K562 (cell line): Measurements from ENCODE around the gene C1orf174. TPM values are rescaled to one million over a fixed set of nuclear protein-coding genes. Genes with fewer than 3 reads are reported as not detected.

Experiments used
- ATAC-seq: fragments of 200-7000 bp; cut with Tn5 transposase; 3 replicates; pipeline ENCODE4 v1.9.1; 2020; ENCODE audit warnings: moderate library complexity
- BruUV-seq: library from RNA; stranded (reverse); fragments of 400-500 nt; replicated peaks from 2 replicates; lab custom pipeline; 2021; lab: Mats Ljungman, UMichigan
- CTCF ChIA-PET: fragments of 300-600 bp; formaldehyde crosslinking; extraction: SDS; loops from one replicate; lab custom pipeline; 2021; ENCODE audit warnings: low intra/inter-chr PET ratio; lab: Yijun Ruan, JAX
- POLR2A ChIA-PET: fragments of 300-600, 350-650 bp; sonication (Branson Sonifier 250); formaldehyde crosslinking; extraction: SDS; loops from one replicate; lab custom pipeline; 2021; ENCODE audit warnings: antibody characterized with exemption, inconsistent platforms; lab: Yijun Ruan, JAX
- DNase-seq, 4 experiments: peaks; one replicate each; pipeline versions ENCODE4 v3.0.0 to v3.0.0-alpha.2; 2011 to 2018; ENCODE audit warnings: low spot score in 3 of 4, mixed read lengths in 3 of 4; ENCODE audit errors: extremely low read depth in 1 of 4
- FAIRE-seq: peaks from 2 replicates; lab custom pipeline; 2011; peaks lifted over from hg19 to GRCh38; lab: Jason Lieb, UNC
- H2AFZ ChIP-seq: 2 replicates; pipeline ENCODE4 v1.6.0; 2011; ENCODE audit warnings: low read depth, low read length, control low read depth, inconsistent platforms
- H3K27ac ChIP-seq: fragments of 200-600 bp; 3 replicates; pipeline ENCODE4 v1.8.0; 2011; ENCODE audit warnings: low read depth, mild to moderate bottlenecking, control low read depth, inconsistent platforms, low read length, moderate library complexity, mixed read lengths; ENCODE audit errors: extremely low read depth
- H3K27me3 ChIP-seq, 2 experiments: fragments of 300-600 bp in 1 of 2; 2 replicates in 1 of 2; 3 replicates in 1 of 2; pipeline versions ENCODE4 v1.6.0 to v1.8.0; 2011; ENCODE audit warnings: inconsistent platforms in 2 of 2, low read length in 2 of 2, mild to moderate bottlenecking in 1 of 2, mixed read lengths in 1 of 2, moderate library complexity in 1 of 2; ENCODE audit not compliant: control insufficient read depth in 2 of 2, insufficient read depth in 2 of 2
- H3K36me3 ChIP-seq: fragments of 300-600 bp; 3 replicates; pipeline ENCODE4 v1.8.0; 2011; ENCODE audit warnings: mild to moderate bottlenecking, low read length, inconsistent platforms; ENCODE audit not compliant: control insufficient read depth, insufficient read depth
- H3K4me1 ChIP-seq, 2 experiments: fragments of 200-600 bp in 1 of 2; replicated peaks in 1 of 2; 2 replicates in 1 of 2; 3 replicates in 1 of 2; pipeline versions ENCODE4 v1.5.1 to v1.8.0; 2011; ENCODE audit warnings: inconsistent platforms in 2 of 2, low read length in 2 of 2, mild to moderate bottlenecking in 1 of 2, mixed read lengths in 1 of 2, moderate library complexity in 1 of 2; ENCODE audit not compliant: control insufficient read depth in 2 of 2, insufficient read depth in 2 of 2
- H3K4me2 ChIP-seq: 2 replicates; pipeline ENCODE4 v1.6.1; 2011; ENCODE audit warnings: low read length, control low read depth, inconsistent platforms, mixed read lengths; ENCODE audit not compliant: insufficient read depth
- H3K4me3 ChIP-seq: fragments of 200-600 bp; sonication (generic), shearing (Covaris generic); 2 replicates; pipeline ENCODE4 v1.5.1; 2016; ENCODE audit warnings: control low read depth, inconsistent platforms
- H3K79me2 ChIP-seq: fragments of 200-600 bp; 3 replicates; pipeline ENCODE4 v1.8.0; 2011; ENCODE audit warnings: low read length, inconsistent platforms; ENCODE audit not compliant: control insufficient read depth, insufficient read depth
- H3K9ac ChIP-seq, 2 experiments: 2 replicates each; pipeline versions ENCODE4 v1.6.0 to v1.6.1; 2011; ENCODE audit warnings: low read depth in 2 of 2, low read length in 2 of 2, control low read depth in 1 of 2, inconsistent platforms in 1 of 2, mild to moderate bottlenecking in 1 of 2, mixed read lengths in 1 of 2; ENCODE audit not compliant: insufficient read depth in 1 of 2
- H3K9me1 ChIP-seq: one replicate; pipeline ENCODE4 v1.6.0; 2011; ENCODE audit warnings: inconsistent platforms, mild to moderate bottlenecking, low read length, moderate library complexity; ENCODE audit not compliant: control insufficient read depth, insufficient read depth
- H3K9me3 ChIP-seq: replicated peaks from 2 replicates; pipeline ENCODE4 v1.5.1; 2011; ENCODE audit warnings: low read depth, low read length, inconsistent platforms; ENCODE audit not compliant: control insufficient read depth, insufficient read depth
- H4K20me1 ChIP-seq: replicated peaks from 2 replicates; pipeline ENCODE4 v1.6.1; 2011; ENCODE audit warnings: low read length, inconsistent platforms, mixed read lengths; ENCODE audit not compliant: control insufficient read depth, insufficient read depth
- ATF7 ChIP-seq: fragments of 450-650 bp; IDR thresholded peaks from 2 replicates; pipeline ENCODE4 v1.7.1; 2014; ENCODE audit warnings: mild to moderate bottlenecking, moderate library complexity
- PCBP2 ChIP-seq: fragments of 200-400 bp; formaldehyde crosslinking; IDR thresholded peaks from 2 replicates; pipeline ENCODE4 v1.6.1; 2018; ENCODE audit warnings: low read length, low read depth, mild to moderate bottlenecking, moderate library complexity; ENCODE audit not compliant: poor library complexity, severe bottlenecking
- POLR3A ChIP-seq: IDR thresholded peaks from 2 replicates; pipeline ENCODE4 v1.6.1; 2011; ENCODE audit warnings: borderline replicate concordance, mild to moderate bottlenecking, moderate library complexity; ENCODE audit not compliant: insufficient read length, insufficient read depth; ENCODE audit errors: extremely low read depth
- PTTG1 ChIP-seq: fragments of 450-650 bp; IDR thresholded peaks from 2 replicates; pipeline ENCODE4 v1.6.1; 2016; ENCODE audit warnings: low read depth, mild to moderate bottlenecking, missing genetic modification characterization, missing compliant biosample characterization
- PURB ChIP-seq: sonication (generic); formaldehyde crosslinking; IDR thresholded peaks from 2 replicates; pipeline ENCODE4 v1.9.0; 2021; ENCODE audit warnings: low read depth, mild to moderate bottlenecking, missing genetic modification reagents
- RBM22 ChIP-seq: fragments of 200-400 bp; formaldehyde crosslinking; IDR thresholded peaks from 2 replicates; pipeline ENCODE4 v1.6.1; 2018; ENCODE audit warnings: low read length, low read depth; ENCODE audit not compliant: poor library complexity, severe bottlenecking
- TAF1 ChIP-seq: IDR thresholded peaks from 2 replicates; pipeline ENCODE4 v1.6.1; 2011; ENCODE audit warnings: mild to moderate bottlenecking, low read length, moderate library complexity; ENCODE audit not compliant: insufficient read depth, control insufficient read depth, severe bottlenecking; ENCODE audit errors: extremely low read depth
- YY1 ChIP-seq, 3 experiments: IDR thresholded peaks; 2 replicates each; pipeline ENCODE4 v1.6.1; 2011; ENCODE audit warnings: low read length in 2 of 3, mild to moderate bottlenecking in 2 of 3, moderate library complexity in 2 of 3, borderline replicate concordance in 1 of 3, control low read depth in 1 of 3, low read depth in 1 of 3; ENCODE audit not compliant: insufficient read depth in 3 of 3, insufficient replicate concordance in 2 of 3, control insufficient read depth in 1 of 3, insufficient read length in 1 of 3; ENCODE audit errors: extremely low read depth in 1 of 3
- WGBS: fragments of 100-300 bp; shearing (Covaris generic); methylation state at CpG from one replicate; pipeline ENCODE4 v1.1.6; 2016; ENCODE audit warnings: low coverage, mixed read lengths; ENCODE audit not compliant: insufficient coverage; ENCODE audit errors: missing lambda C conversion rate; 5-methylcytosine and 5-hydroxymethylcytosine counted together
- in situ Hi-C: fragments of 300-500 bp; cut with MboI; formaldehyde crosslinking; loops from 4 replicates; pipeline ENCODE4 v1.15.0; 2018; ENCODE audit warnings: inconsistent platforms, mixed read lengths
- intact Hi-C: fragments of 100-400 bp; cut with micrococcal nuclease; formaldehyde crosslinking; loops from 2 replicates; pipeline ENCODE4 v1.14.2; 2022
- polyA plus RNA-seq, 8 experiments: library from polyadenylated mRNA; depleted of rRNA in 4 of 8; stranded (reverse) in 5 of 8; unstranded in 3 of 8; fragments of >200 nt; fragmentation: Nextera tagmentation in 2 of 8; fragmentation: Illumina TruSeq in 1 of 8; extraction: Ambion mirVana in 2 of 8; extraction: Trizol in 1 of 8; gene quantifications; 2 replicates each; pipeline versions ENCODE4 v1.2.1 to v1.2.3, GENCODE V29; 2011 to 2014; ENCODE audit warnings: inconsistent platforms in 1 of 8, missing spikeins in 1 of 8
- total RNA-seq, 7 experiments: library from RNA; depleted of rRNA in 6 of 7; stranded (reverse); fragments of >200 nt in 6 of 7; fragmentation: Illumina TruSeq in 2 of 7; extraction: Trizol in 2 of 7; gene quantifications; 2 replicates each; pipeline versions ENCODE4 v1.2.1 to v1.2.3, GENCODE V29; 2011 to 2021; ENCODE audit warnings: low replicate concordance in 1 of 7
- TF ChIP-seq, protein P1 (sequence below): sonication (generic); formaldehyde crosslinking; IDR thresholded peaks from 2 replicates; pipeline ENCODE4 v1.8.1; 2023; ENCODE audit warnings: mild to moderate bottlenecking, missing genetic modification reagents
- TF ChIP-seq, protein P2 (sequence below), 3 experiments: IDR thresholded peaks in 2 of 3; conservative IDR thresholded peaks in 1 of 3; 2 replicates each; pipeline ENCODE4 v1.5.1; 2011 to 2012; ENCODE audit warnings: low read length in 3 of 3, mild to moderate bottlenecking in 3 of 3, control low read depth in 2 of 3, improper control_type of control experiment in 1 of 3, inconsistent platforms in 1 of 3, low read depth in 1 of 3, mixed read lengths in 1 of 3, moderate library complexity in 1 of 3; ENCODE audit not compliant: insufficient read depth in 2 of 3

C1orf174 gene
- total and polyA plus RNA-seq, 9 of the 15 experiments (the other 6 are each of a cell fraction or from before 2014, with no cell fraction given), result 38.5 to 64.9 (median 45.4) TPM

DNA sequence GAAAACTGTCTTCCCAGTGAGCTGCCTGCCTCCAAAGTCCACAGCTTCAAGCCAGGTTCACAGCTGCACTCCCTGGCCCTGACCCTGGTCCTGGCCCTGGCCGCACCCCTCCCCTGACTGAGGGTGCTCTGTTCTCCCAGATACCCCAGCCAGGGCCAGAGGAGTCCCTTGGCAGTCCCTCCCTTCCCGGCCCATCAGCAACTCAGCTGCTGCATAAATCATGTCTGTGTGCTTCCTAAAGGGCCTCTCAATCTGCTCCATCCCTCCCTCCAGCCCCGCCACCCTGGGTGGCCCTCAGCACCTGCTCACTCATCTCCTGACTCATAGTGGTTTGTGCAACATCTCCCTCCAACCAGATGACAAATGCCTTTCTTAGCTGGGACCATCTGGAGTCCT, 24.8 kb upstream of the C1orf174 start:
- no peaks in the 10 kb centered on the region for H3K9me1 ChIP-seq

More for the DNA sequence above, 24.8 kb upstream of the C1orf174 start:
- no peak for TF ChIP-seq RBM22
- TF ChIP-seq, protein P1, sequence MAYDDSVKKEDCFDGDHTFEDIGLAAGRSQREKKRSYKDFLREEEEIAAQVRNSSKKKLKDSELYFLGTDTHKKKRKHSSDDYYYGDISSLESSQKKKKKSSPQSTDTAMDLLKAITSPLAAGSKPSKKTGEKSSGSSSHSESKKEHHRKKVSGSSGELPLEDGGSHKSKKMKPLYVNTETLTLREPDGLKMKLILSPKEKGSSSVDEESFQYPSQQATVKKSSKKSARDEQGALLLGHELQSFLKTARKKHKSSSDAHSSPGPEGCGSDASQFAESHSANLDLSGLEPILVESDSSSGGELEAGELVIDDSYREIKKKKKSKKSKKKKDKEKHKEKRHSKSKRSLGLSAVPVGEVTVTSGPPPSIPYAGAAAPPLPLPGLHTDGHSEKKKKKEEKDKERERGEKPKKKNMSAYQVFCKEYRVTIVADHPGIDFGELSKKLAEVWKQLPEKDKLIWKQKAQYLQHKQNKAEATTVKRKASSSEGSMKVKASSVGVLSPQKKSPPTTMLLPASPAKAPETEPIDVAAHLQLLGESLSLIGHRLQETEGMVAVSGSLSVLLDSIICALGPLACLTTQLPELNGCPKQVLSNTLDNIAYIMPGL, result no peak
- no peak for TF ChIP-seq TAF1
- no peak for TF ChIP-seq PTTG1 (tag)
- no peak for TF ChIP-seq POLR3A
- TF ChIP-seq PURB (CRISPR knock-in tag), result no peak
- no peak for TF ChIP-seq YY1 (IDR thresholded peaks at IDR 0.05; ENCODE audit: borderline replicate concordance in 1 of 3, control insufficient read depth in 1 of 3, extremely low read depth in 1 of 3, insufficient read depth in 3 of 3, insufficient read length in 1 of 3, insufficient replicate concordance in 2 of 3, low read depth in 1 of 3, low read length in 2 of 3)
- TF ChIP-seq PCBP2, result no peak
- TF ChIP-seq, protein P2, sequence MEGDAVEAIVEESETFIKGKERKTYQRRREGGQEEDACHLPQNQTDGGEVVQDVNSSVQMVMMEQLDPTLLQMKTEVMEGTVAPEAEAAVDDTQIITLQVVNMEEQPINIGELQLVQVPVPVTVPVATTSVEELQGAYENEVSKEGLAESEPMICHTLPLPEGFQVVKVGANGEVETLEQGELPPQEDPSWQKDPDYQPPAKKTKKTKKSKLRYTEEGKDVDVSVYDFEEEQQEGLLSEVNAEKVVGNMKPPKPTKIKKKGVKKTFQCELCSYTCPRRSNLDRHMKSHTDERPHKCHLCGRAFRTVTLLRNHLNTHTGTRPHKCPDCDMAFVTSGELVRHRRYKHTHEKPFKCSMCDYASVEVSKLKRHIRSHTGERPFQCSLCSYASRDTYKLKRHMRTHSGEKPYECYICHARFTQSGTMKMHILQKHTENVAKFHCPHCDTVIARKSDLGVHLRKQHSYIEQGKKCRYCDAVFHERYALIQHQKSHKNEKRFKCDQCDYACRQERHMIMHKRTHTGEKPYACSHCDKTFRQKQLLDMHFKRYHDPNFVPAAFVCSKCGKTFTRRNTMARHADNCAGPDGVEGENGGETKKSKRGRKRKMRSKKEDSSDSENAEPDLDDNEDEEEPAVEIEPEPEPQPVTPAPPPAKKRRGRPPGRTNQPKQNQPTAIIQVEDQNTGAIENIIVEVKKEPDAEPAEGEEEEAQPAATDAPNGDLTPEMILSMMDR (IDR thresholded peaks at IDR 0.05 in 2 of 3, conservative IDR thresholded peaks at IDR 0.05 in 1 of 3; ENCODE audit: insufficient read depth in 2 of 3, low read depth in 1 of 3, low read length in 3 of 3), result no peak
- TF ChIP-seq ATF7, result no peak
- TF ChIP-seq, all 486 proteins: peak for 0
- Histone ChIP-seq H4K20me1 (no peaks in the 10 kb centered on the region), H3K27ac (no peak overlapping the region), H3K79me2 (no peaks in the 10 kb centered on the region), H3K9me3 (peaks cover 2% of the 10 kb centered on the region; the same call in 1 of the 2 replicates), H3K27me3 (peaks cover 0 to 26% of the 10 kb centered on the region in 2 experiments; a peak in 2 of 5 replicates), H2AFZ (no peak overlapping the region), H3K36me3 (no peaks in the 10 kb centered on the region), H3K4me2 (no peak overlapping the region), H3K4me3 (no peak overlapping the region), H3K9ac (no peak overlapping the region), H3K4me1 (no peaks in the 10 kb centered on the region; a peak in 1 of 5 replicates)
- in situ Hi-C loops, result no loop called here
- POLR2A ChIA-PET, result no interaction called here
- WGBS, result 2% methylated on average over 3 of the region's 3 CpGs
- BruUV-seq, result no TSS peak
- FAIRE-seq (no peak), ATAC-seq (no peak), DNase-seq (no peak)
- CTCF ChIA-PET, result interaction anchor here (0.6 kb wide), 1 partner anchor 123 kb away, joined by 3 read pairs; no protein-coding TSS in a partner anchor
- intact Hi-C loops, result no loop called here
